ENCODE measurements around the gene TWIST2. TPM values are rescaled to one million over a fixed set of nuclear protein-coding genes. Genes with fewer than 3 reads are reported as not detected.

Gene TWIST2
- total RNA-seq, 1 donor from 2014 or later = 6.8 TPM

DNA sequence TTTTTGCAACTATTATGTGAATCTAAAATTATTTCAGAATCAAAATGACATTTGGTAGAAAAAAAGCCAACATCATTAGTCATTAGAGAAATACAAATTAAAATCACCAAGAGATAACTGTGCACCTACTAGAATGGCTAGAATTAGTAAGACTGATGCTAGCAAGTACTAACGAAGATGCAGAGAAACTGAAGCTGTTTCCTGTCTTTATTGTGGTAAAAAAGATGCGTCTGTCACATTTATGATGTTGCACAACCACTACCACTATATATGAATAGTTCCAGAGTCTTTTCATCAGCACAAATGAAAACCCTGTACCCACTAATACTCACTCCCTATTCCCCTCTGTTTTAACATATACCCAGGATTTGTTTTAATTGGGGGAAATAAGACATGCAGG lies 16.7 kb upstream of the TWIST2 start:
- Histone ChIP-seq H3K9ac (ENCODE audit: low read depth in 1 of 3, low read length in 3 of 3) (no peak overlapping the region), H3K27ac (ENCODE audit: low read depth, low read length) (no peak overlapping the region), H3K9me3 (ENCODE audit: control insufficient read depth in 3 of 3, low read length in 3 of 3) (no peaks in the 10 kb centered on the region), H3K27me3 (ENCODE audit: control insufficient read depth in 3 of 3, insufficient read depth in 3 of 3, low read length in 3 of 3) (peaks cover 12 to 30% (median 15%) of the 10 kb centered on the region in 3 donors), H3K4me3 (ENCODE audit: low read length in 3 of 3) (no peak overlapping the region), H3K36me3 (ENCODE audit: control insufficient read depth in 3 of 3, insufficient read depth in 3 of 3, low read length in 3 of 3) (no peaks in the 10 kb centered on the region), H3K4me1 (ENCODE audit: control insufficient read depth in 3 of 3, insufficient read depth in 3 of 3, low read length in 3 of 3) (no peaks in the 10 kb centered on the region)

DNA sequence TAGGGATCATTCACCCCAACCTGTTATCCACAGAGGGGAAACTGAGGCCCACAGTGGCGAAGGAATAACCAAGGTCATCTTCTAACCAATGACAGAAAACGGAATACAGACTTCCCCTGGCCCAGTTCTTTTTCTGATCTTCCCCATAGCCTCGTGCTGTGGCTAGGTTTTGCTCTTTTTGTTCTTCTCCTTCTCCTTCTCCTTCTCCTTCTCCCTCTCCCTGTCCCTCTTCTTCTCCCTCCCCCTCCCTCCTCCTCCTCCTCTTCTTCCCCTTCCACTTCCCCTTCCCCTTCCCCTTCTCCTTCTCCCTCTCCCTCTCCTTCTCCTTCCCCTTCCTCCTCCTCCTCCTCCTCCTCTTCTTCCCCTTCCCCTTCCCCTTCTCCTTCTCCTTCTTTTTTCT lies 12.9 kb upstream of the TWIST2 start:
- Histone ChIP-seq H3K4me1 (ENCODE audit: control insufficient read depth in 3 of 3, insufficient read depth in 3 of 3, low read length in 3 of 3) (no peaks in the 10 kb centered on the region), H3K27me3 (ENCODE audit: control insufficient read depth in 3 of 3, insufficient read depth in 3 of 3, low read length in 3 of 3) (peaks cover 19 to 35% (median 29%) of the 10 kb centered on the region in 3 donors), H3K36me3 (ENCODE audit: control insufficient read depth in 3 of 3, insufficient read depth in 3 of 3, low read length in 3 of 3) (no peaks in the 10 kb centered on the region), H3K27ac (ENCODE audit: low read depth, low read length) (no peak overlapping the region), H3K4me3 (ENCODE audit: low read length in 3 of 3) (no peak overlapping the region), H3K9ac (ENCODE audit: low read depth in 1 of 3, low read length in 3 of 3) (no peak overlapping the region), H3K9me3 (ENCODE audit: control insufficient read depth in 3 of 3, low read length in 3 of 3) (no peaks in the 10 kb centered on the region)

GRCh38 chr2:238835726-238836301 lies 12.1 kb upstream of the TWIST2 start:
- H3K27me3 ChIP-seq (ENCODE audit: control insufficient read depth in 3 of 3, insufficient read depth in 3 of 3, low read length in 3 of 3) = peaks cover 16 to 32% (median 29%) of the 10 kb centered on the region in 3 donors
- no peak overlapping the region for H3K4me3 ChIP-seq (ENCODE audit: low read length in 3 of 3)
- no peak overlapping the region for H3K27ac ChIP-seq (ENCODE audit: low read depth, low read length)
- no peaks in the 10 kb centered on the region for H3K4me1 ChIP-seq (ENCODE audit: control insufficient read depth in 3 of 3, insufficient read depth in 3 of 3, low read length in 3 of 3)
- no peaks in the 10 kb centered on the region for H3K36me3 ChIP-seq (ENCODE audit: control insufficient read depth in 3 of 3, insufficient read depth in 3 of 3, low read length in 3 of 3)
- H3K9ac ChIP-seq (ENCODE audit: low read depth in 1 of 3, low read length in 3 of 3) = no peak overlapping the region
- no peaks in the 10 kb centered on the region for H3K9me3 ChIP-seq (ENCODE audit: control insufficient read depth in 3 of 3, low read length in 3 of 3)

DNA sequence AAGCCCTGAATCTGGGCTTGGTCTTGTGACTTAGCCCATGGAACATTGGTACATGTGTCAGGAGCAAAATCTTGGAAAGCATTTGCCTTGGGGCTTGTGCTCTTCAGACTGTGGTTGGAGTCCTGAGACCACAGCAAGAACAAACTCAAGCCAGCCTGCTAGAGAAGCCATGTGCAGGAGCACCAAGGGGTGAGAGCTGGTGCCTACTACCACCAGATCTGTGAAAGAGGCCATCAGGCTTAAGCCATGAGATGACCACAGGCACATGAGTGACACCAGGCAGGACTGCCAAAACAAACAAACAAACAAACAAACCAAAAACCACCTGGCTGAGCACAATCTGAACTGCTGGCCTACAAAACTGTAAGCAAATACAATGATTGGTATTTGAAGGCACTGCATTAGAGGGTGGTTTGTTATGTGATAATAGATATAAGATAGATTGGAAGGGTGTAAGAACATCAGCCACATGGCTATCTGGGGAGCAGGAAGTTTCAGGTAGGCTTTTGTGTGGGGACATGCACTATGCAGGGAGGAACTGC lies 9.0 kb upstream of the TWIST2 start:
- H3K36me3 ChIP-seq (ENCODE audit: control insufficient read depth in 3 of 3, insufficient read depth in 3 of 3, low read length in 3 of 3) = no peaks in the 10 kb centered on the region
- no peak overlapping the region for H3K27ac ChIP-seq (ENCODE audit: low read depth, low read length)
- no peaks in the 10 kb centered on the region for H3K4me1 ChIP-seq (ENCODE audit: control insufficient read depth in 3 of 3, insufficient read depth in 3 of 3, low read length in 3 of 3)
- H3K9me3 ChIP-seq (ENCODE audit: control insufficient read depth in 3 of 3, low read length in 3 of 3) = no peaks in the 10 kb centered on the region
- peaks cover 10 to 37% (median 22%) of the 10 kb centered on the region in 3 donors for H3K27me3 ChIP-seq (ENCODE audit: control insufficient read depth in 3 of 3, insufficient read depth in 3 of 3, low read length in 3 of 3)
- no peak overlapping the region for H3K9ac ChIP-seq (ENCODE audit: low read depth in 1 of 3, low read length in 3 of 3)
- H3K4me3 ChIP-seq (ENCODE audit: low read length in 3 of 3) = no peak overlapping the region

GRCh38 chr2:238839428-238839827 lies 8.5 kb upstream of the TWIST2 start:
- Histone ChIP-seq H3K27me3 (ENCODE audit: control insufficient read depth in 3 of 3, insufficient read depth in 3 of 3, low read length in 3 of 3) (peaks cover 16 to 35% (median 28%) of the 10 kb centered on the region in 3 donors), H3K4me1 (ENCODE audit: control insufficient read depth in 3 of 3, insufficient read depth in 3 of 3, low read length in 3 of 3) (no peaks in the 10 kb centered on the region)

DNA sequence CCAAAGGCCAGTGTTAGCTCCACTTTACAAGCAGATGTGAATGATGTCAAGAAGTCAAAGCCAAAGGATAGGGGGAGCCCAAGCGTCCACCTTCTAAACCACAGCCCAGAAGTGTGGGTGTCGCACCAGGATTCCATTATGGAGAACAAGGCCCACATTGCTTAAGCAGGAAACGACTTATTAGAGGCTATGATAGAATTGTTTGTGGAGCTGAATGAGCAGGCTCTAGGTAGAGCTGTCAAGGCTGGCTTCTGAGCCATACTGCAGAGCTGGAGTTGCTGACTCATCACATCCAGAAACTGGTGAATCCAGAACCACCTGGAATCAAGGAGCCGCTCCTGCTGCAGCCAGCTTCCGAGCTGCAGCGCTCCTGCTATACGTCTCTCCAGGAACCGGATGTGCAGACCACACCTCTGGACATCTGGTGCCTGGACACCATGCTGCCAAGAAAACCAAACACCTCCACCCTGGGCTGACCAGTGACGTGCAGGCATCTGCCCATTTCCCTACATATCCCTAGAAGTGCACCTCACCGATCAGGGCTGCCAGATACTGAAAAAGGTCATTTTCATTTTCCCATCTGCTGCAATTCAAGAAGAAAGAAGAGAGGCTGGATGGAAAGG lies 6.2 kb upstream of the TWIST2 start:
- Histone ChIP-seq H3K27ac (ENCODE audit: low read depth, low read length) (no peak overlapping the region), H3K9ac (ENCODE audit: low read depth in 1 of 3, low read length in 3 of 3) (no peak overlapping the region), H3K4me1 (ENCODE audit: control insufficient read depth in 3 of 3, insufficient read depth in 3 of 3, low read length in 3 of 3) (peaks cover 0 to 3% (median 0%) of the 10 kb centered on the region in 3 donors), H3K27me3 (ENCODE audit: control insufficient read depth in 3 of 3, insufficient read depth in 3 of 3, low read length in 3 of 3) (peaks cover 31 to 38% (median 35%) of the 10 kb centered on the region in 3 donors), H3K36me3 (ENCODE audit: control insufficient read depth in 3 of 3, insufficient read depth in 3 of 3, low read length in 3 of 3) (no peaks in the 10 kb centered on the region), H3K4me3 (ENCODE audit: low read length in 3 of 3) (no peak overlapping the region), H3K9me3 (ENCODE audit: control insufficient read depth in 3 of 3, low read length in 3 of 3) (no peaks in the 10 kb centered on the region)

More at GRCh38 chr2:238839428-238839827, 8.5 kb upstream of the TWIST2 start:
- no peak overlapping the region for H3K27ac ChIP-seq (ENCODE audit: low read depth, low read length)
- H3K36me3 ChIP-seq (ENCODE audit: control insufficient read depth in 3 of 3, insufficient read depth in 3 of 3, low read length in 3 of 3) = no peaks in the 10 kb centered on the region
- H3K4me3 ChIP-seq (ENCODE audit: low read length in 3 of 3) = no peak overlapping the region
- H3K9me3 ChIP-seq (ENCODE audit: control insufficient read depth in 3 of 3, low read length in 3 of 3) = no peaks in the 10 kb centered on the region
- H3K9ac ChIP-seq (ENCODE audit: low read depth in 1 of 3, low read length in 3 of 3) = no peak overlapping the region

- no peaks in the 10 kb centered on the region for H3K36me3 ChIP-seq (ENCODE audit: control insufficient read depth in 3 of 3, insufficient read depth in 3 of 3, low read length in 3 of 3)
- no peak overlapping the region for H3K9ac ChIP-seq (ENCODE audit: low read depth in 1 of 3, low read length in 3 of 3)
- no peaks in the 10 kb centered on the region for H3K9me3 ChIP-seq (ENCODE audit: control insufficient read depth in 3 of 3, low read length in 3 of 3)
- H3K4me3 ChIP-seq (ENCODE audit: low read length in 3 of 3) = no peak overlapping the region
- peaks cover 6 to 12% (median 7%) of the 10 kb centered on the region in 3 donors for H3K4me1 ChIP-seq (ENCODE audit: control insufficient read depth in 3 of 3, insufficient read depth in 3 of 3, low read length in 3 of 3)
- peaks cover 44 to 52% (median 51%) of the 10 kb centered on the region in 3 donors for H3K27me3 ChIP-seq (ENCODE audit: control insufficient read depth in 3 of 3, insufficient read depth in 3 of 3, low read length in 3 of 3)
- no peak overlapping the region for H3K27ac ChIP-seq (ENCODE audit: low read depth, low read length)
Measured at GRCh38 chr2:238843476-238843875, 4.4 kb upstream of the TWIST2 start.

- Histone ChIP-seq H3K27me3 (ENCODE audit: control insufficient read depth in 3 of 3, insufficient read depth in 3 of 3, low read length in 3 of 3) (peaks cover 61 to 65% (median 62%) of the 10 kb centered on the region in 3 donors), H3K9me3 (ENCODE audit: control insufficient read depth in 3 of 3, low read length in 3 of 3) (no peaks in the 10 kb centered on the region), H3K27ac (ENCODE audit: low read depth, low read length) (no peak overlapping the region), H3K36me3 (ENCODE audit: control insufficient read depth in 3 of 3, insufficient read depth in 3 of 3, low read length in 3 of 3) (no peaks in the 10 kb centered on the region), H3K4me3 (ENCODE audit: low read length in 3 of 3) (no peak overlapping the region), H3K9ac (ENCODE audit: low read depth in 1 of 3, low read length in 3 of 3) (no peak overlapping the region), H3K4me1 (ENCODE audit: control insufficient read depth in 3 of 3, insufficient read depth in 3 of 3, low read length in 3 of 3) (peaks cover 6 to 20% (median 7%) of the 10 kb centered on the region in 3 donors)
Measured at GRCh38 chr2:238845583-238846377, 2.1 kb upstream of the TWIST2 start.

DNA sequence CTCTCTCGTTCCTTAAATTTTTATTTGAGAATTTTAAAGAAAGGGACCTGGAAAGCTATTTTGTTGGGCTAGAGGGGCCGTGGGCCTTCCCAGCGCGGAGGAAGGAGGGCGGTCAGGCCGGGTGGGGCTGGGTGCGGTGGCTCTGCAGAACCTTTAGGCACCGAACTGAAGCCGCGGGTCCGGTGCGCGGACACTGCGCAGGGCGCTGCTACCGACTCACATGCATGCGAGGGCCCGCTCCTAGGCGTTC lies 1.6 kb upstream of the TWIST2 start:
- H3K4me3 ChIP-seq (ENCODE audit: low read length in 3 of 3) = no peak overlapping the region
- no peaks in the 10 kb centered on the region for H3K36me3 ChIP-seq (ENCODE audit: control insufficient read depth in 3 of 3, insufficient read depth in 3 of 3, low read length in 3 of 3)
- H3K4me1 ChIP-seq (ENCODE audit: control insufficient read depth in 3 of 3, insufficient read depth in 3 of 3, low read length in 3 of 3) = peaks cover 6 to 20% (median 7%) of the 10 kb centered on the region in 3 donors
- peaks cover 61 to 70% (median 66%) of the 10 kb centered on the region in 3 donors for H3K27me3 ChIP-seq (ENCODE audit: control insufficient read depth in 3 of 3, insufficient read depth in 3 of 3, low read length in 3 of 3)
- H3K9ac ChIP-seq (ENCODE audit: low read depth in 1 of 3, low read length in 3 of 3) = no peak overlapping the region
- H3K27ac ChIP-seq (ENCODE audit: low read depth, low read length) = no peak overlapping the region
- H3K9me3 ChIP-seq (ENCODE audit: control insufficient read depth in 3 of 3, low read length in 3 of 3) = no peaks in the 10 kb centered on the region
